Hematopoietic multipotent progenitor cell treated with erythropoietin and hydrocortisone succinate and interleukin-3 and kit ligand, for 4 days (in vitro differentiated cells): ENCODE measurements around the gene ADCY1.
"Not testable (repeated sequence)": the region's sequence is repeated elsewhere in the genome, so short reads cannot be mapped to it uniquely, and the experiment has no call there.

Source experiments
- DNase-seq: peaks from one replicate; pipeline ENCODE4 v3.0.0-alpha.2; 2015

Gene ADCY1

GRCh38 chr7:45573661-45574415 is at the start of gene ADCY1:
Gene ADCY1, plus strand, starts transcription at chr7:45574368. Its CDS starts 176 bp downstream, at chr7:45574544.
- DNase-seq: peak; percentile 57

GRCh38 chr7:45524445-45524844 is 49.7 kb upstream of the ADCY1 start:
- no peak for DNase-seq

DNA sequence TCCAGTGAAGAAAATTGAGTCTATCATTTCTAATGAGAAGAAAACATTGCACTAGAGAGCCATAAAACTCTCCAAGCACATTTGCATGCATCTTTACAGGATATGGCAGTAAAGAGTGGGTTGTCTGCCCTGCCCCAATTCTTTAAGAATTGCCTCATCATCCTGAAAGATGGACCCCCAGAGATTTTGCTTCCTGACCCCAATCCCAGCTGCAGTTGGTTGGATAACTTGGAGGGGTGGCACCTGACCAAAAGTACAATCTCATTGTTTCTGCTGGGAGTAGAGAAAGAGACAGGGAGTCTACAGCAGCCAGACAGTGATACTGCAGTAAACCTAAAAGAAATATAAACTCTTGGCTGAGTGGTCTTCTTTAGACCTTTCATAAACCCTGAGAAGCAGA is 49.1 kb upstream of the ADCY1 start:
- DNase-seq: no peak

DNA sequence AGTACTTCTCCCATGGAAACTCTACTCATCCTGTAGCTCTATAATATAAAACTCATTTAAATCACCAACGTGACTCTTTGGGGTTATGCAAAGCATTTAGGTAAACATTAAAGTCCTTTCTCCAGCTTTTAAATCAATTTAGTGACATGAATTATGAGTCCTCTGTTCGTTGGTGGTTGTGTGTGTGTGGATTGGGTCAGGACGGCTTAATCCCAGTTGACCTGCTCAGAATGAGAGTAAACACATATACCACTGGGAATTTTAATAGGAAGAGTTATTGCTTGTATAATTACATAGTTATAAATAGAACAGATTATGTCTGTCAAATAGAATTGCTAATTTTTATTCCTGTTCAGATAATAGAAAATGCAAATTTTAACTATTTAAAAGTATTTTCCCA is 30.7 kb upstream of the ADCY1 start:
- no peak for DNase-seq

GRCh38 chr7:45545105-45545710 is 29.0 kb upstream of the ADCY1 start:
- not testable (repeated sequence) for DNase-seq

- DNase-seq: not testable (repeated sequence)
Observed at GRCh38 chr7:45548917-45549316, 25.3 kb upstream of the ADCY1 start.

DNA sequence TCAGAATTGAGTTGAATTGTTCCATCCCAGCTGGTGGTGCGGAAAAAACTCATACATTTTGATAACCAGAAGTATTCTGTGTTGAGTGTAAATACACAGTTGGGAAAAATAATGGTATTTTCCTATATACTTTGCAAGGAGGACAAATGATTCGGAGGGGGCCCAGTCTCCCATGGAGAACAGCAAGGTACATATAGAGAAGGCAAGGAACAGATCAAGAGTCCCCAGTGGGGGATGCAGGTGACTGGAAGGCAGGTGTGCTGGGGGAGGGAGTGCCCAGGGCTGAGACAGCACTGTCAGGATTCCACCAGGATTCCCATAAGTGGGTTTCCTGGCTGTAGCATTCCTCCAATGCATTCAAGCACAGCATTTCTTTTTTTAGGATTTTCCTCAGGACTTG is 10.8 kb upstream of the ADCY1 start:
- no peak for DNase-seq

DNA sequence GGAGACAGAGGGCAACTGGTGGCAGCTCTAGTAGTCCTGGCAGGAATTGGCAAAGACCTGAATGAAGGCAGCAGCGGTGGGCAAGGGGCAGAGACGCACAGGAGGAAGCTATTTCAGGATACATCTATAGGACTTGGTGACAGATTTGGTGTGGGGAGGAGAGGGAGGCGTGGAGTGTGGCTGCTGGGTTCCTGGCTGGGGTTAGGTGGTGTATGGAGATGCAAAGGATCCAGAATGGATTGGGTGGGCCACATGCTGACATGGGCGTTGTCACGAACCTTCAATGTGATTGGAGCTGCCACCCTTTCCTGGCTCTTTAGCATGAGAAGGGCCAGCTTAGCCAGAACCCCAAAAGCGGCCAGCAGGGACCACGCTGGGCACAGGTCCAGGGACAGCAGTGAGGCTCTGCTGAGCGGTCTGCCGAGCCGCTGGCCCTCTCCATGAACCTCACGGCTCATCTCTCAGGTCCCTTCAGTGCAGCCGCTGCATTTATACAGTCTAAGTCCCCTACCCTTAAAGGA is 10.2 kb upstream of the ADCY1 start:
- DNase-seq: no peak

- no peak for DNase-seq
Observed at GRCh38 chr7:45564485-45564884, 9.7 kb upstream of the ADCY1 start.

GRCh38 chr7:45564886-45565455 is 9.2 kb upstream of the ADCY1 start:
- no peak for DNase-seq

DNA sequence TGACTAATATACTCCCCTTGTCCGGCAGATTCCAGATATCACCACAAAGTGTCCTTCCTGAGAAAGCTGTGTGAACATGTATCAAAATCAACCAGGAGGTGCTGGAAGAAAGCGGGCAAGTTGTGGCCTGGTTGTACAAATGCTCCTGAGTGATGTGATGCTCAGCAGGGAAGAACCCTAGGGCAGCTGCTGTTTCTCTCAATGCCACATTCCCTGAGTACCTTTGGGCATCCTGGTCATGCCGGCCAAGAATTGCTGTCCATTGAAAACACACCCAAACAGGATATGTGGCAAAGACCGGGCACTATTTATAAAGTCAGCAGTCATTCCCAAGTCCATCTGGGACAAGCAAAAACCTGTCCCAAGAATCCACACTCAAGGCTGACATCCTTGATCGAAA is 7.8 kb upstream of the ADCY1 start:
- DNase-seq: no peak

DNA sequence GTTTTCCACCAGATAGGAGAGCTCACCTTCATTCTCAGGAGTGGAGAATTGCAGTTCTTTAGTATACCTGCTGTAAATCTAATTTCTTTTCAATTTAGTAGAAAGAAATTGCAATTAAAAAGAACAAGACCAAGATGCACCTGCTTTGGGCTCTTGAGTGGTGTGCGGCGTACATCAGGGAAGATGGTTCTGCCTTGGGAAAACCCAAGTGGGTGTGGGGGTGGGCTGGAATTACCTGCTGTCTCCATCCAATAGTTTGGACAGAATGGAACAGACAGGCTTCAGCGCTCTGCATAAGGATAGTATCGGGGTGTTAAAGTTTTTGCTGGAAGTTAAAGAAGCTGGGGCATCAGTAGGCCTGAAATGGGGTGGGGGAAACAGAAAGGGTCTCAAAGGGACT is 7.2 kb upstream of the ADCY1 start:
- DNase-seq: no peak

GRCh38 chr7:45567713-45568112 is 6.5 kb upstream of the ADCY1 start:
- no peak for DNase-seq

- DNase-seq: no peak
Observed at GRCh38 chr7:45568536-45569289, 5.5 kb upstream of the ADCY1 start.

GRCh38 chr7:45569290-45569685 is 4.9 kb upstream of the ADCY1 start:
- DNase-seq: no peak

DNA sequence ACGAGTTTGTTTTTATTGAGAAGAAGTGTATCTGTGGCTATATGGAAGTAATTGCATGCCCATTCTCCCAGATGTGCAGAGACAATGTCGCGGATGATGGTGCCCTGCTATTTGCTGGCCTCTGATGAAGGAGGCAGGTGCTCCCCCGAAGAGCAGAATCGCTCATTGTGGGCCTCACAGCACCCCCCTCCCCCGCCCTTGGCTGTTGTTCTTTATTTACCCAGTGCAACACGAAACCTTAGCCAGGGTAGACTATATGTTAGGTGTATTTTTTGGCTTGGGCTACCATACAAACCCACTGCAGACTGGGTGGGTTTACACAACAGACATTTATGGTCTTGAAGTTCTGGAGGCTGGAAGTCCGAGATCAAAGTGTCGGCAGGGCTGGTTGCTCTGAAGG is 3.4 kb upstream of the ADCY1 start:
- no peak for DNase-seq

- DNase-seq: no peak
Observed at GRCh38 chr7:45573204-45573603, 964 bp upstream of the ADCY1 start.

DNA sequence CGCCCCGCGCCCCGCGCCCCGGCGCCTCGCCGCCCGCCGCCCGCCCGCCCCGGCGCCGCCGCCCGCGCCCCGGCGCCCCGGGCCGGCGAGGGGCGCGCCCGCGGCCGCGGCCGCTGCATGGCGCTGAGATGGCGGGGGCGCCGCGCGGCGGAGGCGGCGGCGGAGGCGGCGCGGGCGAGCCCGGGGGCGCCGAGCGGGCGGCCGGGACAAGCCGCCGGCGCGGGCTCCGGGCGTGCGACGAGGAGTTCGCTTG is 174 bp downstream of the ADCY1 start:
- no peak for DNase-seq

DNA sequence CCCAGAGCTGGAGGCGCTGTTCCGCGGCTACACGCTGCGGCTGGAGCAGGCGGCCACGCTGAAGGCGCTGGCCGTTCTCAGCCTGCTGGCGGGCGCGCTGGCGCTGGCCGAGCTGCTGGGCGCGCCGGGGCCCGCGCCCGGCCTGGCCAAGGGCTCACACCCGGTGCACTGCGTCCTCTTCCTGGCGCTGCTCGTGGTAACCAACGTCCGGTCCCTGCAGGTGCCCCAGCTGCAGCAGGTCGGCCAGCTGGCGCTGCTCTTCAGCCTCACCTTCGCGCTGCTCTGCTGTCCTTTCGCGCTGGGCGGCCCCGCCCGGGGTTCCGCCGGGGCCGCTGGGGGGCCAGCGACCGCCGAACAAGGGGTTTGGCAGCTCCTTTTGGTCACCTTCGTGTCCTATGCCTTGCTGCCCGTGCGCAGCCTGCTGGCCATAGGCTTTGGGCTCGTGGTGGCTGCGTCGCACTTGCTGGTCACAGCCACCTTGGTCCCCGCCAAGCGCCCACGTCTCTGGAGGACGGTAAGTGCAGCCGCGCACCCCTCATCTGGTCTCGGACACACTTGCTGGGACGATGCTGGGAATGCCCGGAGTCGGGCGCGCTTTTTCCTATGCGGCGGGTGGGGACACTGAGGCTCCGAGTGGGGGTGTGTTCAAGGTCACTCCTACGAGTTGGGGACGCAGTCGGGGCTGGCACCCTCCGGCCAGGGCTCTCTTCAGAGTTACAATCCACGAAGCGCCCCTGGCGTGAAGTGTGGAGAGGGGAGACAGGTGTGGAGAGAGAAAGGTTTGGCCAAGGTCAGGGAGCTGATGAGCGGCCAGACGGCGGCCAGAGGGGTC is 717 bp downstream of the ADCY1 start:
- peak; percentile 80 for DNase-seq

DNA sequence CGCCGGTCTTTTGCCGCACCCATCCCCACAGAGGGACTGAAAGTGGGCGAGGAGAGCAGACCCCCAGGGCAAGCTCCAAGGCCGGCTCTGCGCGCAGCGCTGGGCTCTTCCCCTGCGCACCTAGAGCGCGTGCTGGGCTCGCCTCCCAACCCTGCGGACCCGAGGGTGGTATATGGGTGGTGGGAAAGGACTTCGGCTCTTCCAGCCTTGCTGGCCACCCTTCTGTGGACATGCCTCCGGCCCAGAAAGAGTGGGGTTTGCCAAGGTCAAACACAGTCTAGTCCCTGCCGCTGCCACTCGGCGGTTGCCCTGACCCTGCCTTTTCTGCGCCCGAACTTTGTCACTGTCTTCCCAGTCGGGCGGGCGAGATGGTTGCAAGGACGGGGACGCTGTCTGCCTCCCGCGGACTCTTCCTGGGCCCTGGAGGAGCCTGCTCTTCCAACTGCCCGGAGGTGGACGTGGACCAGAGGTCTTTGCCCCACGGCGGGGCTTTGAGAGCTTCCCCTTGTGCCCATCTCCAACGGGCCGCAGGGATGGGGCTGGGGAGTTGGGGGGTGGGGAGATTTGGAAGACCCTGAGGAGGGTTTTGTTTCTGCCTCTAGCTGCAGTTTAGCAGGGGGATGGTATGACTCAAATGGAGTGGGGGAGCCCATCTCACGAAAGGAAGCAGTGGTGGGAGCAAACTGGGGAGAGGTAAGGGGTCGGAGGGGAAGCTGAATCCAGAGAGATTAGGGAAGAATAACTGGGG is 1.5 kb downstream of the ADCY1 start:
- no peak for DNase-seq

DNA sequence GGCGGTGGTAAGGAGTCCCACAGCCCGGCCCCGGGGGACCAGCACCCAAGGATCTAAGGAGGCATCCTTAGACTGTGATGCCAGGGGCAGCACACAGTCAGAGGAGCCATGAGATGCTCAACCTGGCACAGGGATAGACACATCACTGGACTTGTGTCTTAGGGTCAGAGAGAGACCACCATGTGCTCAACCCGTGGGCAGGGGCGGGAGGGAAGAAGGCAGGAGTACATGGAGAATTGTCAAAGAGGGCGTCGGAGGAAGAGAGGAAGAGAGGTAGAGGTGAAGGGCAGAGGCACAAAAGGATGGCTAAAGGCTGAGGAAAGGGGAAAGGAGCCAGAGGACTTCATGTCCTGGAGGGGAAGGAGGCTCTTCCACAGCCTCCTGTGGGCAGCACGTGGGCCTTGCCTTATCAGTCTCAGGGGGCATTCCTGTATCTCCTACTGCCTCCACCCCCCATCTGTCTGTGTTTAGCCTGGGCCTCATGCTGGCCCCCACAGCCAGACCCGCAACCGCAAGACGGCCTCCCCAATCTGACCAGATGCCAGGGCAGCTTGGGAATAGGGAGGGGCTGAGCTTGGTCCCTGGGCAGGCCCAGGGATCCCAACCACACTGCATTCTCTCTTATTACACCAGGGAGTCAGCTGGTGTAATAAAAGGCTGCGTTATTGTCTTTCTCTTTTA is 2.2 kb downstream of the ADCY1 start:
- no peak for DNase-seq

GRCh38 chr7:45578022-45578421 is 3.9 kb downstream of the ADCY1 start:
- no peak for DNase-seq
